A549 treated with Hydrocortisone at 1 μM for 4 hours (cell line): ENCODE data around the gene TPM2. TPM values are rescaled to one million over a fixed set of nuclear protein-coding genes. Genes with fewer than 3 reads are reported as not detected.

Source experiments
- total RNA-seq: library from RNA; stranded (reverse); fragments of 200-300 nt; extraction: Qiagen RNA extraction; gene quantifications from 5 replicates; pipeline ENCODE4 v1.2.3, GENCODE V29; 2022

Gene TPM2
- total RNA-seq = 626 to 688 TPM (median 676 TPM) in 5 replicates

GRCh38 chr9:35689542-35690293 lies at the start of gene TPM2:
TPM2 (minus strand) TSS chr9:35689925; CDS start chr9:35689817, 108 bp downstream.

DNA sequence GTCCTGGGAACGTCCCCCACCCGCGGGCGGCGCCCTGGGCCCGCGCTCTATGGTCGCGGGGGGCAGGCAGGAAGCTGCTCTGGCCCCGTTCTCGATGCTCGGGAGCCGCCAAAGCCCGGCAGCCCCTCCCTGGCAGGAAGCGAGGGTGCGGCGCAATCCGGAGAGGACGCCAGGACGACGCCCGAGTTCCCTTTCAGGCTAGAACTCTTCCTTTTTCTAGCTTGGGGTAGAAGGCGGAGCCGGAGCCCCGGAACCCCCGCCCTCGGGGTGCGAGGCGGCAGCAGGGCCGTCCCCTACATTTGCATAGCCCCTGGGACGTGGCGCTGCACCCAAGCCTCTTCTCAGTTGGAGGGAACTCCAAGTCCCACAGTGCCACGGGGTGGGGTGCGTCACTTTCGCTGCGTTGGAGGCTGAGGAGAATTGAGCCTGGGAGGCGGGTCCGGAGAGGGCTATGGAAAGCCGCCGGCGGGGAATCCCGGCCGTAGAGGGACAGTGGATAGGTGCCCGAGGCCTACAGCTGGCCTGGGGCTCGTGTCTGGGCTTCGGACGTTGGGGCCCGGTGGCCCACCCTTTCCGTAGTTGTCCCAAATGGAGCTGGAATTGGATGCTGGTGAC lies 42.6 kb upstream of the TPM2 start, which contains the start of the genes CREB3 and TLN1:
CREB3 (plus strand) TSS at position 482 of the 615 bp plus-strand sequence; CDS start at position 589, 107 bp downstream.
TLN1 (minus strand) TSS at position 11 of the 615 bp plus-strand sequence. CDS start 6,501 bp downstream, outside the sequence.

GRCh38 chr9:35673132-35674024 lies 16.3 kb downstream of the TPM2 start, which contains the start of gene CA9:
CA9 (plus strand) TSS chr9:35673928; CDS start chr9:35673960, 32 bp downstream.

DNA sequence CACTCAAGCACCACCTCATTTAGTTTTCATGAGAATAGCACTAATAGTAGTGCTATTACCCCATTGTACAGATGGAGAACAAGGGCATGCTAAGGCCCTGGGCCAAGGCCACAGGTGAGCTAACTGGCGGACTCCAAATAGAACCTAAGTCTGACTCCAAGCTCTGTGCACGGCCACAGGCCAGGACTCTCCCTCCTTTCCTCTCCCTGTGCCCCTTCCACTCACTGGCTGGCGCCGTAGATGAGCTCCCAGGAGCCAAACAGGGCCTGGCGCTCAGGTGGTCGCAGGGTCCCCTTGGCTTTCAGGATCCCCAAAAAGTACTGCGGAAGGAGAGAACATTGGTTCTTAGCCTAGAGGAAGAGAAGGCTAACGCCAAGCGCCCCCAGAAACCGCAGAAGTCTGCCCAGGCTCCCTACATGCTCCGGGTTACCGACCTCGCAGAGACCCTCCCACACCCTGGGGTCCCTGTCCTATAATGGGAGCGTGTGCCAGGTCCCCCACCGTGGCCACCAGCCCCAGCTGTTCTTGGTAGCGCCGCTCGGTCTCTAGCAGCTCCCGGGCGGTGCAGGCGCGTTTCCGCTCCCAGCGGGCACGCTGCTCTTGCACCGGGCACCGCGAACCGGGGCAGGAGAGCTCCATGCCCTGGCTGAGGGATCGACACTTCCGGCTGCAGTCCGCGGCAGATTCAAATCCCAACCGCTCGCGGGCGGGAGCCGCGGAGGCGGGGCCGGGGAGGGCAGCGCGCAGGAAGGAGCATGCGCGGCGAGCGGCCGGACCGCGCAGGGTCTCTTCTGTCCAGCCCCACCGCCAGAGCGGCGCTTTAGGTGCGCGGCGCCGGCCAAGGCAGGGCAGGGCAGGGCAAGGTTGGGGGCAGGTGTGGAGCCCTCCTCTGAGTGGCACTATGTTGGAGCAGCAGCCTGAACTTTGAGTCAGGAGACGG lies 24.9 kb downstream of the TPM2 start, which contains the start of gene ARHGEF39:
ARHGEF39 (minus strand) TSS at position 665 of the 940 bp plus-strand sequence; CDS start at position 639, 26 bp downstream.

DNA sequence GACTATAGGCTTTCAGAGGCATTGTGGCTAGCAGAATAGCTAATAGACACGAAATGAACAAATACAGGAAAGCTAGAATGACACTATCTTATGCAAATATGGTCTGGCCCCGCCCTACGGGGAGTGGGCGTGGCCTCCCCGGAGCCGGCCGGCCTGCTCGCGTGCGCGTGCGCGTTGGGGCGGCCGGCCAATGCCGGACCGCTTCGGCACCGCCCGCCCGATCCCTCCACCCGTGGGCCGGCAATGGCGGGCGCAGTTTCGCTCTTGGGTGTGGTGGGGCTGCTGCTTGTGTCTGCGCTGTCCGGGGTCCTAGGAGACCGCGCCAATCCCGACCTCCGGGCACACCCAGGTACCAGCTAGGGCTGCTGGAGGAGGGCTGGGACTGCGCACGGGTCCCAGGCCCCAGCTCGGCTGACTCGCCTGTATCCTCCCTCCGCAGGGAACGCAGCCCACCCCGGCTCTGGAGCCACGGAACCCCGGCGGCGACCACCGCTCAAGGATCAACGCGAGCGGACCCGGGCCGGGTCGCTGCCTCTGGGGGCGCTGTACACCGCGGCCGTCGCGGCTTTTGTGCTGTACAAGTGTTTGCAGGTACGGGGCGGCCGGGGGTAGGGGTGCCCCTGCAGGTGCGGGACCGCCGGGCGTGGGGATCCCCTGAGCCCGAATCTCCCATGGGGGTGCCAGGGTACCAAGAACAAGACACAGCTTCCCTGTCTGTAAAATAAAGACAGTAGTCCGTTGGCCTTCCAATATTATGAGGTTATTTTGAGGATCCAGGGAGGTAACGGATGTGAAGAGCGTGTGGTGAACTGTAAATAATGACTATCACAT lies 31.4 kb downstream of the TPM2 start, which contains the start of gene CCDC107:
CCDC107 (plus strand) TSS at position 156 of the 831 bp plus-strand sequence; CDS start at position 244, 88 bp downstream.

GRCh38 chr9:35657546-35658136 lies 32.1 kb downstream of the TPM2 start, which contains the start of gene RMRP:
RMRP (minus strand) TSS chr9:35658019.

GRCh38 chr9:35650341-35651158 lies 39.2 kb downstream of the TPM2 start, which contains the start of gene SIT1:
SIT1 (minus strand) TSS chr9:35650931; CDS start chr9:35650853, 78 bp downstream.

Other genes with a start within 250 kb of the TPM2 start
- gene RUSC2, start 199.8 kb downstream of the TPM2 start, total RNA-seq = 29.7 to 32.8 TPM (median 31.1 TPM) in 5 replicates
- gene TESK1, start 84.7 kb downstream of the TPM2 start, total RNA-seq = 25.3 to 29.8 TPM (median 28.8 TPM) in 5 replicates
- gene CD72, start 71.5 kb downstream of the TPM2 start, total RNA-seq = 0.11 to 0.20 TPM (median 0.15 TPM) in 4 of 5 replicates, not detected in the other
- not detected in 5 replicates for gene SIT1, start 39.0 kb downstream of the TPM2 start, total RNA-seq
- 8.7 to 24.4 TPM (median 17.9 TPM) in 4 of 5 replicates, not detected in the other for gene RMRP, start 31.9 kb downstream of the TPM2 start, total RNA-seq
- gene CCDC107, start 31.6 kb downstream of the TPM2 start, total RNA-seq = 23.0 to 32.2 TPM (median 31.3 TPM) in 5 replicates
- gene ARHGEF39, start 24.7 kb downstream of the TPM2 start, total RNA-seq = 13.6 to 18.2 TPM (median 17.4 TPM) in 5 replicates
- 4.3 to 7.6 TPM (median 7.1 TPM) in 5 replicates for gene CA9, start 16.0 kb downstream of the TPM2 start, total RNA-seq
- 111 to 160 TPM (median 122 TPM) in 5 replicates for gene TLN1, start 42.3 kb upstream of the TPM2 start, total RNA-seq
- 55.6 to 64.0 TPM (median 57.5 TPM) in 5 replicates for gene CREB3, start 42.7 kb upstream of the TPM2 start, total RNA-seq
- gene GBA2, start 59.3 kb upstream of the TPM2 start, total RNA-seq = 31.2 to 37.5 TPM (median 35.7 TPM) in 5 replicates
- 12.6 to 19.2 TPM (median 16.0 TPM) in 5 replicates for gene RGP1, start 59.4 kb upstream of the TPM2 start, total RNA-seq
- 0.40 to 0.58 TPM in 2 of 5 replicates, not detected in the others for gene MSMP, start 64.4 kb upstream of the TPM2 start, total RNA-seq
- gene NPR2, start 101.7 kb upstream of the TPM2 start, total RNA-seq = 3.8 to 6.9 TPM (median 5.4 TPM) in 5 replicates
- 0.27 to 0.49 TPM (median 0.35 TPM) in 5 replicates for gene SPAG8, start 122.3 kb upstream of the TPM2 start, total RNA-seq
- gene HINT2, start 125.1 kb upstream of the TPM2 start, total RNA-seq = 55.0 to 109 TPM (median 99.7 TPM) in 5 replicates
- not detected in 5 replicates for gene FAM221B, start 138.8 kb upstream of the TPM2 start, total RNA-seq
- 2.6 to 4.0 TPM (median 3.3 TPM) in 5 replicates for gene TMEM8B, start 139.3 kb upstream of the TPM2 start, total RNA-seq
- gene OR13J1, start 180.5 kb upstream of the TPM2 start, total RNA-seq = not detected in 5 replicates
- 0.20 to 0.47 TPM (median 0.30 TPM) in 5 replicates for gene HRCT1, start 216.3 kb upstream of the TPM2 start, total RNA-seq
- gene SPAAR, start 219.6 kb upstream of the TPM2 start, total RNA-seq = 0.05 to 0.15 TPM (median 0.07 TPM) in 3 of 5 replicates, not detected in the others